ENCODE results near the gene USH2A. TPM values are rescaled to one million over a fixed set of nuclear protein-coding genes. Genes with fewer than 3 reads are reported as not detected.

Gene USH2A
- total RNA-seq, 2 experiments from 2014 or later = not detected

GRCh38 chr1:215584389-215584788 is 838.9 kb downstream of the USH2A start:
- CTCF ChIA-PET = no interaction called here
- POLR2A ChIA-PET = no interaction called here

GRCh38 chr1:215583185-215583749 is 840.0 kb downstream of the USH2A start:
- CTCF ChIA-PET = no interaction called here
- POLR2A ChIA-PET = no interaction called here

- CTCF ChIA-PET = no interaction called here
- POLR2A ChIA-PET = no interaction called here
Measured at GRCh38 chr1:215581896-215582295, 841.4 kb downstream of the USH2A start.

Data from activated CD8-positive, alpha-beta memory T cell treated with anti-CD3 and anti-CD28 coated beads for 36 hours (primary cell).